Measurements from ENCODE around the gene RNF138.
"Not testable (repeated sequence)": the region's sequence is repeated elsewhere in the genome, so short reads cannot be mapped to it uniquely, and the experiment has no call there.

Gene RNF138

DNA sequence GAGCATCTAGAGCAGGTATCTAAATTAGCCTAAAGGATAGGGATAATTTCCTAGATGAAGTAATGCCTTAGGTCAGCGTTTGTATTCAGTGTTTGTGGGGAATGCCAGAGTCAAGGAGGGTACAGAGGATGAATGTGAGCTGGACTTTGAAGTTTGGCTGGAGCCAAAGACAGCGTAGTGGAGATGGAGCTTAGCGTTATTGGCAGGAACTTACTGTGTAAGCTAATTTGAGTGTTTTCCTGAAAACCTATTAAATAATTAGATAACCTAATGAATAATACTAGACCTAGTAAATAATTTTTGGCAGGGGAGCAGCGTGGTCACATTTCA, 4.2 kb downstream of the RNF138 start:
- DNase-seq (ENCODE audit: low read depth): no peak

- no peak for DNase-seq (ENCODE audit: low read depth)
Measured at GRCh38 chr18:32096946-32097345, 5.3 kb downstream of the RNF138 start.

DNA sequence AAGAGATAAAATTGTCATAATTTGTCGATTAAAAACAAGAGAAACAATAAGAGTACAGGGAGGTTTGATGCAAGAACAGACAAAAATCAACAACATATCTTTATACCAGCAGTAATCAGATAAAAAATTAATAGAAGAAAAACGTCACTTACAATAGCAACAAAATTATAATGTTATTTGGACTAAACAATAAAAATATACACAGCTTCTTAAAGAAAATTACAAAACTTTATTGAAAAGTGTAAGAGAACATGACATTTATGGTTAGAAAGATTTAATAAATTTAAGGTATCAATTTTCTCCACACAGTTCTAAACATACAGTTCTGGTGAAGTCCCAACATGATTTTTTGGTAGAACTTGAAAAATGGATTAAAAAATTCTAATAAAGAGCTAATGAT, 12.8 kb downstream of the RNF138 start:
- no peak for DNase-seq (ENCODE audit: low read depth)

DNA sequence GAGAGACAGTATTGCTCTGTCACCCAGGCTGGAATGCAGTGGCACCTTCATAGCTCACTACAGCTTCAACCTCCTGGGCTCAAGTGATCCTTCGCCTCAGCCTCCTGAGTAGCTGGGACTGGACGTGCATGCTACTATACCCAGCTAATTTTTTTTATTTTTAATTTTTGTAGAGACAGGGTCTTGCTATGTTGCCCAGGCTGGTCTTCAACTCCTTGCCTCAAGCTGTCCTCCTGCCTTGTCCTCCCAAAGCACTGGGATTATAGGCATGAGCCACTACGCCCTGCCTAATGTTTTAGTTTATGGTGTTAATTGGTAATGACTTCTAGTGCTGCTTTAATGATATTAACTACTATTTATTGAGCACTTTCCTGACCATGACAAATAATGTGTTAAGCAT, 18.3 kb downstream of the RNF138 start:
- no peak for DNase-seq (ENCODE audit: low read depth)

- DNase-seq (ENCODE audit: low read depth): no peak
Measured at GRCh38 chr18:32111706-32112105, 20.0 kb downstream of the RNF138 start.

DNA sequence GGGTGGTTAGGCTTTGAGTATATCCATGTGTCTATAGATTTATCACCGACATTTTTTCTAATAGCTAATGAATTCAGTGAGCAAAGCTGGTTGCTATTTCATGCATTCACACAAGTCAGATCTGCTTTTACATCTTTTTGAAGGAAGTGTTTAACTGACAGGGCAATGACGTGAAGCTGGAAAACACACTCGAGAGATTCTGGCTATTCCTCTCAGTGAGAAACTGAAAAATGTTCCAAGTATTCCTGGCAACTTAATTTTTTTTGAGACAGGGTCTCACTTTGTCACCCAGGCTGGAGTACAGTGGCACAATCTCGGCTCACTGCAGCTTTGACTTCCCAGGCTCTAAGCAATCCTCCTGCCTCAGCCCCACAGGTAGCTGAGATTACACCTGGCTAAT, 21.2 kb downstream of the RNF138 start:
- no peak for DNase-seq (ENCODE audit: low read depth)

DNA sequence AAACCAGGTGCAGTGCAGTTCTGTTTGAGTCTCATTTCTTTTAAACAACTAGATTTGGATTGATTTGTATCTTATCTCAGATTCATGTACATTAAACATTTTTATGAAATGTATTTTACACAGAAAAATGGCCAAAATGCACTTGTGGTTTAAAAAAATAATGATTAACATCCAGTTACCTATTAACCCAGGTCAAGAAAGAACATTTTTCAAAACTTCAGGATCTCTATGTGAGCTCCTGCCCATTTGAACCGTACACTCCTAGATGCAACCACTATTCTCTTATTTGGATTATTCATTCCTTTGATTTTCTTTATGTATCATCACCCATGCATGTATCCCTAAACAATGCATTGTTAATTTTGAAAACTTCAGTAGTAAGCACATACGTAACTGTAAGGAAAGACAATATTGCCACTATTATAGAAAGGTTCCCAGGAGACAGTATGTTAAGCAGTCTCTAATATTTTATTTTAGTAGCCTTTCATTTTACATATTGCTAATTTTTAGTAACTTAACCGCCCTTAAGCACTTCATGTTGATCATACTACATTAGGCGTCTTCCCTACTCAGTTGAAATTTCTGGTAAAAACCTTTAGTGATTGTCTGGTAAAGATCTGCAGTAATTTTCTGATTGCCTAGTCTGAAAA, 22.7 kb downstream of the RNF138 start:
- DNase-seq (ENCODE audit: low read depth): no peak

DNA sequence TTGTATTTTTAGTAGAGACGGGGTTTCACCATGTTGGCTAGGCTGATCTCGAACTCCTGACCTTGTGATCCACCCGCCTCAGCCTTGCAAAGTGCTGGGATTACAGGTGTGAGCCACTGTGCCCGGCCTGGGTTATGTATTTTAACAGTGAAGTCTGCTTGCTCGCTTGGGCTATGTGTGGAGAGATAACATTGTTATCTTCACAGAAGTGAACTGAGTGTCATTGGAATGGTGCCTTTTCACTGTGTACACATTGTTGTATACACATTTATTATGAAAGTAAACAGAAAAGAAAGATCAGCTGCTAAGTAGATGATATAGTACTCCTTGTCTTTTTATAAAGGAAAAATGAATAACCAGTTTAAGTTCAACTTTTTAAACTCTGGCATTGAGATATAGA, 30.4 kb downstream of the RNF138 start:
- no peak for DNase-seq (ENCODE audit: low read depth)

GRCh38 chr18:32126538-32126937, 34.9 kb downstream of the RNF138 start:
- no peak for DNase-seq (ENCODE audit: low read depth)

- no peak for DNase-seq (ENCODE audit: low read depth)
Measured at GRCh38 chr18:32135625-32136024, 44.0 kb downstream of the RNF138 start.

DNA sequence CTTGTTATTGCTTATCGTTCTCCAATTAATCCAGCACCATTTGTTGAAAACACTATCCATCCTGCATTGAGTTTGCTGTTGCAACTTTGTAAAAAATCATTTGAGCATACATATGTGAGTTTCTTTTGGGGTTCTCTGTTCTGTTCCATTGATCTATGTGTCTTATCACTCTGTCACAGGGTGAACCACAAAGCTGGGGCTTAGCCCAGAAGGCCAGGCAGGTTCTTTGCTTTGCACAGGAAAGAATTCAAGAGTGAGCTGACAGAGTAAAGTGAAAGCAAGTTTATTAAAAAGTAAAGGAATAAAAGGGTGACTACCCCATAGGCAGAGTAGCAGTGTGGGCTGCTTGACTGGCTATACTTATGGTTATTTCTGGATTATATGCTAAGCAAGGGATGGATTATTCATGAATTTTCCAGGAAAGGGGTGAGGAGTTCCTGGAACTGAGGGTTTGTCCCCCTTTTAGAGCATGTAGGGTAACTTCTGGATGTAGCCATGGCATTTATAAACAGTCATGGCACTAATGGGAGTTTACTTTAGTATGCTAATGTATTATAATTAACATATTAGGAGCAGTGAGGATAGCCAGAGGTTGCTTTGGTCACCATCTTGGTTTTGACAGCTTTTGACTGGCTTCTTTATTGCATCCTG, 46.8 kb downstream of the RNF138 start:
- no peak for DNase-seq (ENCODE audit: low read depth)

- DNase-seq (ENCODE audit: low read depth): no peak
Measured at GRCh38 chr18:32139835-32140283, 48.2 kb downstream of the RNF138 start.

GRCh38 chr18:32148185-32148870, 56.7 kb downstream of the RNF138 start:
- no peak for DNase-seq (ENCODE audit: low read depth)

GRCh38 chr18:32152705-32153448, 61.2 kb downstream of the RNF138 start:
- no peak for DNase-seq (ENCODE audit: low read depth)

DNA sequence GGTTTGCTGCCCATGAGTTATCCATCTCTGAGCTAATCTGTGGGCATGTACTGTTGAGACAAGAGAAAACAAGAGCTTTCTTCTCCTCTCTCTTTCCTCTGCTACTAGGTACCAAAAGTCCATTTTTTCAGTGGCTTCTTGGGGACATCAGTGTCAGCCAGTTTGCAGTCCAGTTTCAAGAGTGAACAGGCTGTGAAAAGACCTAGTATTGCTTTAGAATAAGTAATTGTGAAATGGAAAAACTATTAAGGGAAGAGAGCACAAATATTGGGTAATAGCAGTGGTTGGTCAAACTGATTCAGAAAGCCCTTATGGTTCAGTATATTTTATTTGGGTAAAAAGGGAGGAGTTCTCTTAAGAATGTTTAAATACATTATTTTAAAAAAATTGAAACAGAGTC, 65.2 kb downstream of the RNF138 start:
- DNase-seq (ENCODE audit: low read depth): no peak

DNA sequence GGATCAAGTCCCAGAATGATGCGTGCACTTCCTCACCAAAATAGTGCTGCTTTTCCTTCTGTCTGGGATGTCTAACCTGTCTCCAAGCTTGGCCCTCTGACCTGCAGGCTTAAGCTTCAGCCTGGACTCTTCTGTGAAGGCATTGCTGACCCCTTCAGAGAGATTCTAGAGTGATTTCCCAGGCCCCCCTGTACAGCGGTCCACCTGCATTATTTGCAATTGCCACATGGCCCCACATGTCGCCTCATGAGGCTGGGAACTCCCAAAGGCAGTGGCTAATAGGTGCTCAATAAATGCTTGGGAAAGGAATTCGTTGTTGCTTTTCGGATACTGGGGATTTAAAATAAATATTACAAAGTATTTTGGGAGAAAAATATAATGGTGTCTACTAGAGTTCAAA, 65.9 kb downstream of the RNF138 start:
- no peak for DNase-seq (ENCODE audit: low read depth)

- DNase-seq (ENCODE audit: low read depth): peak; percentile 35
Measured at GRCh38 chr18:32158108-32158624, 66.5 kb downstream of the RNF138 start.

DNA sequence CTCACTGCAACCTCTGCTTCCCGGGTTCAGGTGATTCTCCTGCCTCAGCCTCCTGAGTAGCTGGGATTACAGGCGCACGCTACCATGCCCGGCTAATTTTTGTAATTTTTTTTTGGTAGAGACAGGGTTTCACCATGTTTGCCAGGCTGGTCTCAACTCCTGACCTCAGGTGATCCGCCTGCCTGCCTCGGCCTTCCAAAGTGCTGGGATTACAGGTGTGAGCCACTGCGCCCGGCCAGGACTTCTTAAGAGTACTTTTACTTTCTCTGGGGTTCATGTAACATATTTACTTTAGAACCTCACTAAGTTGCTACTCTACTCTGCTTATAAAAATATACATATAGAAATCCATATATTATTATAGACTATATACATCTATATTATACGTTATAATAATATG, 67.0 kb downstream of the RNF138 start:
- DNase-seq (ENCODE audit: low read depth): not testable (repeated sequence)

DNA sequence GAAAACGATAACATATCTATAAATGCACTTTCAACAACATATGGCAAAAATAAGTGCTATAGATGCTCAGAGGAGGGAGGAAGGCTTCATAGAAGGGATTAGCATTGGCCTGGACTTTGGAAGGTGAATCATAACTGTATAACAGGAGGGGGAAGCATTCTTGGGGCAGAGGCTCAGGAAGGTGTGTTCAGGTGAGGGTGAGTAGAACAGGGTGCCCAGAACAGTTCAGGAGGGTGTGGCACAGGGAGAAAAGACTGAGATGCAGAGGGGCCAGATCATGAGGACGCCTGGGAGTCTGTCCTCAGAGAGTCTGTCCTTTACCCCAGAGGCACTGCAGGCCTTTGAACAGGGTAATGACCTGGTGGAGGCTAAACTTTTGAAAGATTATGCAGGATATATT, 68.9 kb downstream of the RNF138 start:
- DNase-seq (ENCODE audit: low read depth): no peak

GRCh38 chr18:32167980-32168730, 76.5 kb downstream of the RNF138 start:
- DNase-seq (ENCODE audit: low read depth): no peak

- no peak for DNase-seq (ENCODE audit: low read depth)
Measured at GRCh38 chr18:32173654-32174053, 82.0 kb downstream of the RNF138 start.

- DNase-seq (ENCODE audit: low read depth): no peak
Measured at GRCh38 chr18:32174719-32175118, 83.0 kb downstream of the RNF138 start.

Data from HS-27A (cell line).